Thyroid gland (tissue), 4 donors: ENCODE measurements around the gene PAM. TPM values are rescaled to one million over a fixed set of nuclear protein-coding genes. Genes with fewer than 3 reads are reported as not detected.

Experiments
- DNase-seq, 2 donors: peaks; one replicate each; pipeline ENCODE4 v3.0.0-alpha.2; 2019
- H3K27ac ChIP-seq, 3 donors: fragments of 200-600 bp; sonication (generic); 1 replicate in 2 of 3; 2 replicates in 1 of 3; pipeline ENCODE4 v1.5.1; 2016 to 2019; ENCODE audit warnings: mild to moderate bottlenecking in 1 of 3, moderate library complexity in 1 of 3
- H3K27me3 ChIP-seq: fragments of 200-600 bp; sonication (generic); one replicate; pipeline ENCODE4 v1.5.1; 2019
- H3K36me3 ChIP-seq, 2 donors: fragments of 200-600 bp; sonication (generic); one replicate each; pipeline ENCODE4 v1.5.1; 2016 to 2019
- H3K4me1 ChIP-seq, 2 donors: fragments of 200-600 bp; sonication (generic); one replicate each; pipeline ENCODE4 v1.5.1; 2017 to 2019
- H3K4me3 ChIP-seq, 3 donors: fragments of 200-600 bp; sonication (generic); replicated peaks in 1 of 3; 1 replicate in 2 of 3; 2 replicates in 1 of 3; pipeline ENCODE4 v1.5.1; 2016; ENCODE audit warnings: mild to moderate bottlenecking in 1 of 3
- H3K9me3 ChIP-seq: fragments of 200-600 bp; sonication (generic); one replicate; pipeline ENCODE4 v1.5.1; 2017
- CTCF ChIP-seq, 6 experiments: fragments of 200-600 bp in 3 of 6; fragments of 450-650 bp in 3 of 6; sonication (generic) in 3 of 6; IDR thresholded peaks; one replicate each; pipeline ENCODE4 v1.5.1; 2016 to 2019; ENCODE audit warnings: antibody characterized with exemption in 6 of 6, mild to moderate bottlenecking in 2 of 6, inconsistent platforms in 1 of 6, moderate library complexity in 1 of 6
- POLR2A ChIP-seq, 2 donors: fragments of 450-650 bp; IDR thresholded peaks; one replicate each; pipeline ENCODE4 v1.6.1; 2017; ENCODE audit warnings: antibody characterized with exemption in 2 of 2, mild to moderate bottlenecking in 2 of 2, moderate library complexity in 1 of 2
- WGBS, 2 donors: methylation state at CpG; one replicate each; pipeline ENCODE4 v1.1.5; 2017; 5-methylcytosine and 5-hydroxymethylcytosine counted together
- intact Hi-C: fragments of 100-400 bp; cut with DNase I; formaldehyde crosslinking; loops from one replicate; pipeline ENCODE4 v1.15.1; 2023
- total RNA-seq, 4 donors: library from RNA; depleted of rRNA; stranded (reverse); fragments of >200 nt; gene quantifications; one replicate each; pipeline ENCODE4 v1.2.3, GENCODE V29; 2016

The PAM gene
- total RNA-seq, 4 donors from 2014 or later = 175 to 250 (median 202) TPM

GRCh38 chr5:102740515-102740914 lies 14.6 kb upstream of the PAM start:
- TF ChIP-seq CTCF (IDR thresholded peaks at IDR 0.05) (no peak), POLR2A (IDR thresholded peaks at IDR 0.05) (no peak)
- intact Hi-C loops = no loop called here
- DNase-seq = no peak
- 78 to 83% methylated on average over 2 of the region's 2 CpGs for WGBS, 2 donors
- no peaks in the 10 kb centered on the region for H3K4me1 ChIP-seq
- no peaks in the 10 kb centered on the region for H3K27me3 ChIP-seq
- H3K27ac ChIP-seq = no peak overlapping the region
- no peaks in the 10 kb centered on the region for H3K9me3 ChIP-seq
- no peaks in the 10 kb centered on the region for H3K36me3 ChIP-seq
- no peak overlapping the region for H3K4me3 ChIP-seq

- H3K4me3 ChIP-seq = no peak overlapping the region
- no peaks in the 10 kb centered on the region for H3K9me3 ChIP-seq
- no peaks in the 10 kb centered on the region for H3K4me1 ChIP-seq
- H3K27ac ChIP-seq = no peak overlapping the region
- WGBS, 2 donors = 87 to 89% methylated on average over 3 of the region's 3 CpGs
- H3K27me3 ChIP-seq = no peaks in the 10 kb centered on the region
- no peaks in the 10 kb centered on the region for H3K36me3 ChIP-seq
- no peak for TF ChIP-seq POLR2A (IDR thresholded peaks at IDR 0.05)
- TF ChIP-seq CTCF (IDR thresholded peaks at IDR 0.05) = no peak
- no peak for DNase-seq
- intact Hi-C loops = no loop called here
Measured at GRCh38 chr5:102742215-102742614, 12.9 kb upstream of the PAM start.

GRCh38 chr5:102743900-102744299 lies 11.2 kb upstream of the PAM start:
- H3K27ac ChIP-seq = no peak overlapping the region
- no peak overlapping the region for H3K4me3 ChIP-seq
- no peaks in the 10 kb centered on the region for H3K27me3 ChIP-seq
- H3K4me1 ChIP-seq = no peaks in the 10 kb centered on the region
- DNase-seq = no peak
- H3K36me3 ChIP-seq = no peaks in the 10 kb centered on the region
- 92 to 97% methylated on average over 4 of the region's 4 CpGs for WGBS, 2 donors
- no peaks in the 10 kb centered on the region for H3K9me3 ChIP-seq
- no peak for TF ChIP-seq CTCF (IDR thresholded peaks at IDR 0.05)
- TF ChIP-seq POLR2A (IDR thresholded peaks at IDR 0.05) = no peak
- intact Hi-C loops = no loop called here

- H3K4me3 ChIP-seq = no peak overlapping the region
- no peaks in the 10 kb centered on the region for H3K9me3 ChIP-seq
- WGBS, 2 donors = 70 to 71% methylated on average over 4 of the region's 4 CpGs
- TF ChIP-seq POLR2A (IDR thresholded peaks at IDR 0.05) (no peak), CTCF (IDR thresholded peaks at IDR 0.05) (no peak)
- no peaks in the 10 kb centered on the region for H3K4me1 ChIP-seq
- no peaks in the 10 kb centered on the region for H3K27me3 ChIP-seq
- no peak overlapping the region for H3K27ac ChIP-seq
- H3K36me3 ChIP-seq = no peaks in the 10 kb centered on the region
- no peak for DNase-seq
- intact Hi-C loops = no loop called here
Measured at GRCh38 chr5:102747386-102748166, 7.5 kb upstream of the PAM start.

GRCh38 chr5:102749416-102750030 lies 5.6 kb upstream of the PAM start:
- Histone ChIP-seq H3K4me1 (no peaks in the 10 kb centered on the region), H3K9me3 (no peaks in the 10 kb centered on the region), H3K27me3 (no peaks in the 10 kb centered on the region), H3K4me3 (no peak overlapping the region), H3K36me3 (no peaks in the 10 kb centered on the region), H3K27ac (no peak overlapping the region)
- 65 to 79% methylated on average over 5 of the region's 5 CpGs for WGBS, 2 donors
- TF ChIP-seq POLR2A (IDR thresholded peaks at IDR 0.05) (no peak), CTCF (IDR thresholded peaks at IDR 0.05) (no peak)
- intact Hi-C loops = no loop called here
- DNase-seq = no peak
